Motor neuron (in vitro differentiated cells): ENCODE data around the gene MED9. TPM values are rescaled to one million over a fixed set of nuclear protein-coding genes. Genes with fewer than 3 reads are reported as not detected.
A peak's percentile ranks its signal among the peaks of the same experiment; 100 is the strongest.

Experiments
- ATAC-seq, 8 experiments: fragments of 200-7000 bp; cut with Tn5 transposase; replicated peaks in 6 of 8; 2 replicates each; pipeline ENCODE4 v1.8.0; 2021; ENCODE audit warnings: mild to moderate bottlenecking in 8 of 8, moderate library complexity in 8 of 8
- H3K27ac ChIP-seq, 2 donors: fragments of 250-450 bp; sonication (Bioruptor Pico); 2 replicates each; pipeline ENCODE4 v1.9.0; 2021; ENCODE audit warnings: antibody characterized with exemption in 2 of 2, mild to moderate bottlenecking in 2 of 2, moderate library complexity in 1 of 2
- H3K4me1 ChIP-seq, 2 donors: fragments of 250-450 bp; sonication (Bioruptor Pico); replicated peaks in 1 of 2; 2 replicates each; pipeline ENCODE4 v1.6.1; 2021; ENCODE audit warnings: antibody characterized with exemption in 2 of 2, mild to moderate bottlenecking in 2 of 2, moderate library complexity in 1 of 2
- H3K4me3 ChIP-seq, 5 donors: fragments of 250-450 bp; sonication (Bioruptor Pico); 2 replicates each; pipeline ENCODE4 v1.9.0; 2021; ENCODE audit warnings: antibody characterized with exemption in 5 of 5, mild to moderate bottlenecking in 5 of 5, moderate library complexity in 4 of 5
- WGBS, 10 experiments: fragments of 450-650 bp; shearing (Covaris generic); methylation state at CpG; one replicate each; pipeline ENCODE4 v1.0.0; 2022; 5-methylcytosine and 5-hydroxymethylcytosine counted together
- in situ Hi-C, 9 experiments: fragments of 400-800 bp; cut with MboI; loops; one replicate each; pipeline ENCODE4 v1.15.0; 2021; ENCODE audit warnings: low sequenced_read_pairs in 9 of 9, low pct_unique_long_range_greater_than_20kb in 2 of 9; ENCODE audit not compliant: unreplicated experiment in 9 of 9
- total RNA-seq, 8 experiments: library from RNA; unstranded; fragments of 300-600 nt; gene quantifications; 2 replicates each; pipeline versions ENCODE4 v1.2.3 to v1.2.4, GENCODE V29; 2022

The MED9 gene
- total RNA-seq, 8 experiments from 2014 or later = 6.5 to 23.0 (median 17.1) TPM

GRCh38 chr17:17509601-17510425 is 33.0 kb downstream of the MED9 start:
- no peak for ATAC-seq
- H3K27ac ChIP-seq = no peak overlapping the region
- in situ Hi-C loops = loop anchor here in 1 of 9 experiments (10.0 kb wide), 1 partner anchor 55 kb away; no protein-coding TSS in a partner anchor
- no peak overlapping the region for H3K4me3 ChIP-seq
- peaks cover 20 to 25% of the 10 kb centered on the region in 2 donors for H3K4me1 ChIP-seq
- WGBS, 10 experiments = 80 to 100% (median 92%) methylated on average over 2 to 7 of the region's 21 CpGs

- H3K27ac ChIP-seq = no peak overlapping the region
- peaks cover 29 to 34% of the 10 kb centered on the region in 2 donors for H3K4me1 ChIP-seq
- WGBS, 10 experiments = 86 to 100% (median 97%) methylated on average over 1 to 7 of the region's 20 CpGs; no CpG with 5 or more reads in 6 of the 10 experiments
- in situ Hi-C loops = no loop called here
- H3K4me3 ChIP-seq = no peak overlapping the region
- ATAC-seq = no peak
Observed at GRCh38 chr17:17510456-17511292, 33.9 kb downstream of the MED9 start.

- no peak for ATAC-seq
- WGBS, 10 experiments = 83% methylated on average over 2 of the region's 12 CpGs; no CpG with 5 or more reads in 9 of the 10 experiments
- Histone ChIP-seq H3K27ac (no peak overlapping the region), H3K4me3 (no peak overlapping the region), H3K4me1 (peaks cover 32 to 40% of the 10 kb centered on the region in 2 donors)
- in situ Hi-C loops = no loop called here
Observed at GRCh38 chr17:17511293-17511741, 34.5 kb downstream of the MED9 start.

- WGBS, 10 experiments = 47 to 100% (median 93%) methylated on average over 1 to 6 of the region's 29 CpGs; no CpG with 5 or more reads in 5 of the 10 experiments
- in situ Hi-C loops = no loop called here
- H3K4me1 ChIP-seq = peaks cover 30 to 38% of the 10 kb centered on the region in 2 donors
- no peak overlapping the region for H3K27ac ChIP-seq
- H3K4me3 ChIP-seq = no peak overlapping the region
- ATAC-seq = peak in 4 of 8 experiments; percentile 13 to 90 (median 60)
Observed at GRCh38 chr17:17511881-17512858, 35.4 kb downstream of the MED9 start.

- H3K4me3 ChIP-seq = no peak overlapping the region
- no peak for ATAC-seq
- peaks cover 29 to 31% of the 10 kb centered on the region in 2 donors for H3K4me1 ChIP-seq
- H3K27ac ChIP-seq = no peak overlapping the region
- WGBS, 10 experiments = 80 to 100% (median 100%) methylated on average over 1 to 3 of the region's 5 CpGs; no CpG with 5 or more reads in 4 of the 10 experiments
- in situ Hi-C loops = no loop called here
Observed at GRCh38 chr17:17512866-17513265, 36.1 kb downstream of the MED9 start.

- ATAC-seq = no peak
- peaks cover 31 to 36% of the 10 kb centered on the region in 2 donors for H3K4me1 ChIP-seq
- 91 to 100% (median 100%) methylated on average over 1 to 6 of the region's 7 CpGs; no CpG with 5 or more reads in 7 of the 10 experiments for WGBS, 10 experiments
- H3K27ac ChIP-seq = no peak overlapping the region
- no peak overlapping the region for H3K4me3 ChIP-seq
- in situ Hi-C loops = no loop called here
Observed at GRCh38 chr17:17513626-17514025, 36.8 kb downstream of the MED9 start.

- WGBS, 10 experiments = 28 to 100% (median 51%) methylated on average over 1 to 3 of the region's 16 CpGs; no CpG with 5 or more reads in 6 of the 10 experiments
- peak in 1 of 8 experiments; percentile 1 for ATAC-seq
- in situ Hi-C loops = no loop called here
- no peak overlapping the region for H3K4me3 ChIP-seq
- H3K4me1 ChIP-seq = peaks cover 31 to 37% of the 10 kb centered on the region in 2 donors
- peak overlapping the region; percentile 43 to 61 for H3K27ac ChIP-seq
Observed at GRCh38 chr17:17514361-17514992, 37.7 kb downstream of the MED9 start.

GRCh38 chr17:17514993-17515933 is 38.5 kb downstream of the MED9 start:
- Histone ChIP-seq H3K4me1 (peaks cover 31 to 37% of the 10 kb centered on the region in 2 donors), H3K27ac (peak overlapping the region; percentile 43 to 61), H3K4me3 (no peak overlapping the region)
- in situ Hi-C loops = no loop called here
- ATAC-seq = peak in 7 of 8 experiments; percentile 25 to 73 (median 64)
- WGBS, 10 experiments = 20 to 80% (median 64%) methylated on average over 1 to 12 of the region's 21 CpGs; no CpG with 5 or more reads in 4 of the 10 experiments

- H3K4me1 ChIP-seq = peaks cover 31 to 37% of the 10 kb centered on the region in 2 donors
- peak in 5 of 8 experiments; percentile 25 to 49 (median 41) for ATAC-seq
- WGBS, 10 experiments = 20 to 100% (median 80%) methylated on average over 2 to 12 of the region's 21 CpGs
- in situ Hi-C loops = no loop called here
- H3K4me3 ChIP-seq = no peak overlapping the region
- peak overlapping the region; percentile 43 to 61 for H3K27ac ChIP-seq
Observed at GRCh38 chr17:17515934-17516930, 39.4 kb downstream of the MED9 start.
